ENCODE data around the gene MCRIP1.

MCRIP1 gene

GRCh38 chr17:81844887-81845286 lies 11.8 kb upstream of the MCRIP1 start:
- DNase-seq (ENCODE audit: low spot score) = no peak
- in situ Hi-C loops (cut with MboI; ENCODE audit: low pct_unique_long_range_greater_than_20kb, low sequenced_read_pairs, unreplicated experiment) = no loop called here
- no peak for TF ChIP-seq CTCF (IDR thresholded peaks at IDR 0.05; ENCODE audit: extremely low read depth, insufficient read depth, missing control alignments)

- in situ Hi-C loops (cut with MboI; ENCODE audit: low pct_unique_long_range_greater_than_20kb, low sequenced_read_pairs, unreplicated experiment) = no loop called here
- no peak for TF ChIP-seq CTCF (IDR thresholded peaks at IDR 0.05; ENCODE audit: extremely low read depth, insufficient read depth, missing control alignments)
- DNase-seq (ENCODE audit: low spot score) = no peak
These were observed 11.3 kb upstream of the MCRIP1 start for GRCh38 chr17:81844327-81844851.

- in situ Hi-C loops (cut with MboI; ENCODE audit: low pct_unique_long_range_greater_than_20kb, low sequenced_read_pairs, unreplicated experiment) = no loop called here
- no peak for DNase-seq (ENCODE audit: low spot score)
- no peak for TF ChIP-seq CTCF (IDR thresholded peaks at IDR 0.05; ENCODE audit: extremely low read depth, insufficient read depth, missing control alignments)
These were observed 10.7 kb upstream of the MCRIP1 start for GRCh38 chr17:81843713-81844326.

GRCh38 chr17:81842725-81843504 lies 9.8 kb upstream of the MCRIP1 start:
- DNase-seq (ENCODE audit: low spot score) = no peak
- in situ Hi-C loops (cut with MboI; ENCODE audit: low pct_unique_long_range_greater_than_20kb, low sequenced_read_pairs, unreplicated experiment) = no loop called here
- no peak for TF ChIP-seq CTCF (IDR thresholded peaks at IDR 0.05; ENCODE audit: extremely low read depth, insufficient read depth, missing control alignments)

- no peak for TF ChIP-seq CTCF (IDR thresholded peaks at IDR 0.05; ENCODE audit: extremely low read depth, insufficient read depth, missing control alignments)
- in situ Hi-C loops (cut with MboI; ENCODE audit: low pct_unique_long_range_greater_than_20kb, low sequenced_read_pairs, unreplicated experiment) = no loop called here
- DNase-seq (ENCODE audit: low spot score) = no peak
These were observed 9.3 kb upstream of the MCRIP1 start for GRCh38 chr17:81842378-81842724.

GRCh38 chr17:81841866-81842265 lies 8.8 kb upstream of the MCRIP1 start:
- TF ChIP-seq CTCF (IDR thresholded peaks at IDR 0.05; ENCODE audit: extremely low read depth, insufficient read depth, missing control alignments) = no peak
- DNase-seq (ENCODE audit: low spot score) = no peak
- in situ Hi-C loops (cut with MboI; ENCODE audit: low pct_unique_long_range_greater_than_20kb, low sequenced_read_pairs, unreplicated experiment) = no loop called here
